ENCODE data around the gene SLC37A4.

SLC37A4 gene

GRCh38 chr11:119056421-119056999 is 25.8 kb upstream of the SLC37A4 start:
- Histone ChIP-seq H3K4me1 (ENCODE audit: low read length) (peaks cover 9% of the 10 kb centered on the region), H3K4me2 (ENCODE audit: low read depth, low read length) (peak overlapping the region; percentile 80), H4K20me1 (ENCODE audit: insufficient read depth, low read length) (0 out of 2 replicates have a peak, but pooled peaks cover 9% of the 10 kb centered on the region), H3F3A (ENCODE audit: insufficient read depth, low read length) (peaks cover 11% of the 10 kb centered on the region), H3K27me3 (replicated peaks; ENCODE audit: insufficient read depth, low read length) (no peaks in the 10 kb centered on the region), H3K36me3 (replicated peaks; ENCODE audit: insufficient read depth, low read length) (peaks cover 18% of the 10 kb centered on the region), H3K9ac (ENCODE audit: low read length) (peak overlapping the region; percentile 99), H3K9me3 (replicated peaks; ENCODE audit: insufficient read depth, low read length) (no peaks in the 10 kb centered on the region), H3K79me2 (ENCODE audit: low read length) (peaks cover 57% of the 10 kb centered on the region), H3K4me3 (ENCODE audit: low read length) (peak overlapping the region; percentile 84), H3K27ac (ENCODE audit: low read length) (peak overlapping the region; percentile 94), H3K9me2 (replicated peaks; ENCODE audit: insufficient read depth, low read length) (no peaks in the 10 kb centered on the region), H2AFZ (ENCODE audit: low read length) (peak overlapping the region; percentile 55)
- TF ChIP-seq CTCF (IDR thresholded peaks at IDR 0.05; ENCODE audit: low read length): peak; percentile 8; the same call in 1 of the 2 replicates
- TF ChIP-seq EZH2phosphoT487 (IDR thresholded peaks at IDR 0.05; ENCODE audit: low read length): no peak
- no peak for TF ChIP-seq EZH2 (optimal IDR thresholded peaks at IDR 0.05; ENCODE audit: low read depth, low read length)
- peak; percentile 80 for DNase-seq

GRCh38 chr11:119055901-119056300 is 25.2 kb upstream of the SLC37A4 start:
- Histone ChIP-seq H4K20me1 (ENCODE audit: insufficient read depth, low read length) (0 out of 2 replicates have a peak, but pooled peaks cover 9% of the 10 kb centered on the region), H3K9ac (ENCODE audit: low read length) (peak overlapping the region; percentile 99), H2AFZ (ENCODE audit: low read length) (no peak overlapping the region), H3K9me3 (replicated peaks; ENCODE audit: insufficient read depth, low read length) (no peaks in the 10 kb centered on the region), H3K79me2 (ENCODE audit: low read length) (peaks cover 62% of the 10 kb centered on the region), H3K9me2 (replicated peaks; ENCODE audit: insufficient read depth, low read length) (no peaks in the 10 kb centered on the region), H3F3A (ENCODE audit: insufficient read depth, low read length) (peaks cover 11% of the 10 kb centered on the region), H3K4me3 (ENCODE audit: low read length) (peak overlapping the region; percentile 84), H3K36me3 (replicated peaks; ENCODE audit: insufficient read depth, low read length) (peaks cover 22% of the 10 kb centered on the region), H3K4me2 (ENCODE audit: low read depth, low read length) (peak overlapping the region; percentile 80), H3K27me3 (replicated peaks; ENCODE audit: insufficient read depth, low read length) (no peaks in the 10 kb centered on the region), H3K27ac (ENCODE audit: low read length) (peak overlapping the region; percentile 94; the same call in 1 of the 2 replicates), H3K4me1 (ENCODE audit: low read length) (peaks cover 9% of the 10 kb centered on the region)
- peak; percentile 27 for TF ChIP-seq CTCF (IDR thresholded peaks at IDR 0.05; ENCODE audit: low read length)
- no peak for TF ChIP-seq EZH2phosphoT487 (IDR thresholded peaks at IDR 0.05; ENCODE audit: low read length)
- TF ChIP-seq EZH2 (optimal IDR thresholded peaks at IDR 0.05; ENCODE audit: low read depth, low read length): no peak
- DNase-seq: peak; percentile 41

GRCh38 chr11:119054418-119054817 is 23.7 kb upstream of the SLC37A4 start:
- H3F3A ChIP-seq (ENCODE audit: insufficient read depth, low read length): peaks cover 11% of the 10 kb centered on the region
- peaks cover 9% of the 10 kb centered on the region for H3K4me1 ChIP-seq (ENCODE audit: low read length)
- no peak overlapping the region for H3K27ac ChIP-seq (ENCODE audit: low read length)
- H3K27me3 ChIP-seq (replicated peaks; ENCODE audit: insufficient read depth, low read length): no peaks in the 10 kb centered on the region
- no peak for TF ChIP-seq CTCF (IDR thresholded peaks at IDR 0.05; ENCODE audit: low read length)
- TF ChIP-seq EZH2 (optimal IDR thresholded peaks at IDR 0.05; ENCODE audit: low read depth, low read length): no peak
- no peak for TF ChIP-seq EZH2phosphoT487 (IDR thresholded peaks at IDR 0.05; ENCODE audit: low read length)
- no peak overlapping the region for H3K4me3 ChIP-seq (ENCODE audit: low read length)
- H3K9me3 ChIP-seq (replicated peaks; ENCODE audit: insufficient read depth, low read length): no peaks in the 10 kb centered on the region
- no peaks in the 10 kb centered on the region for H3K9me2 ChIP-seq (replicated peaks; ENCODE audit: insufficient read depth, low read length)
- no peak overlapping the region for H3K9ac ChIP-seq (ENCODE audit: low read length)
- peaks cover 26% of the 10 kb centered on the region for H3K36me3 ChIP-seq (replicated peaks; ENCODE audit: insufficient read depth, low read length)
- H4K20me1 ChIP-seq (ENCODE audit: insufficient read depth, low read length): 0 out of 2 replicates have a peak, but pooled peaks cover 9% of the 10 kb centered on the region
- H3K79me2 ChIP-seq (ENCODE audit: low read length): peaks cover 69% of the 10 kb centered on the region
- no peak overlapping the region for H2AFZ ChIP-seq (ENCODE audit: low read length)
- H3K4me2 ChIP-seq (ENCODE audit: low read depth, low read length): no peak overlapping the region
- no peak for DNase-seq

Measured in MM.1S (cell line).